ENCODE measurements around the gene SEMA3A. TPM values are rescaled to one million over a fixed set of nuclear protein-coding genes. Genes with fewer than 3 reads are reported as not detected.

SEMA3A gene
- total RNA-seq, 2 experiments from 2014 or later, result 0.50 to 0.60 TPM

DNA sequence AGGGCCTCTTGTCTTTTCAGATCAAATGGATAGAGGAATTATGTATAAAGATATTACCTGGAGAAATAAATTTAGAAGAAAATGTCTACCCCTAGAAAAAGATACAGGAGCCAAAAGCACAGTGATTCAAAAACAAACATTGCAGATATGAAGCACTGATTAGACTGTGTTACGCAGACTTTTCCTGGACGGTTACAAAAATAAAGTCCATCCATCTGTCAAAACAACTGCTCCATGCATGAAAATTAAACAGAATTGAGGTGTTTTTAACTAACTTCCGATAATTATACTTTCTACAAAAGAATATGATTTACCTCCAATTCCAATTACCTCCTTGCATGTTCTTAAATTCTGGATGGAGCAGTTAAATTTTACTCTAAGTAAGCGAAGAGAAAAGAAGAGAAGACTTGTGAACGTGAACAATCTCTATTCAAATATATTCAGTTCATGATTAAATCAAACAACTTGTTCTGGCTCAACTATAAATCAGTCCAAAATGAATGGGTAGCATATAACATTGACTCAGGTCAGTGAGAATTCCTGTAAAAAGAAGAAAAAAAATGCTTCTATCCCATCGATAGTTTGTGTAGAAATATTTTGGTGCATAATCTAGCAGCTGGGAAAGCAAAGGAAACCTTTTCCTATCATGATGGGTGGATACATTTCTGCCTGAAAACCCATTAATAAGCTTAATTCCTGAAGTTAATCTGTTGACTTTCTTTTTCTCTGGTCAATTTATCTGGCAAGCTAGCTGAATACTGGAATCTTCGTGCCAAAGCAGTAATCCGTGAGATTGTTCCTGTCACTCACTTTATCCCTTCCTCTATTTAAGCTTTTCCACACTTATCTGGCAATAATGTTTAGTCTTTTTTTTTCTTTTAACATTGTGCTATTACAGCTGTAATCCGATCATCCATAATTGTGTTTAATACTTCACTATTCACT lies 80.4 kb downstream of the SEMA3A start:
- TF ChIP-seq, protein P1, sequence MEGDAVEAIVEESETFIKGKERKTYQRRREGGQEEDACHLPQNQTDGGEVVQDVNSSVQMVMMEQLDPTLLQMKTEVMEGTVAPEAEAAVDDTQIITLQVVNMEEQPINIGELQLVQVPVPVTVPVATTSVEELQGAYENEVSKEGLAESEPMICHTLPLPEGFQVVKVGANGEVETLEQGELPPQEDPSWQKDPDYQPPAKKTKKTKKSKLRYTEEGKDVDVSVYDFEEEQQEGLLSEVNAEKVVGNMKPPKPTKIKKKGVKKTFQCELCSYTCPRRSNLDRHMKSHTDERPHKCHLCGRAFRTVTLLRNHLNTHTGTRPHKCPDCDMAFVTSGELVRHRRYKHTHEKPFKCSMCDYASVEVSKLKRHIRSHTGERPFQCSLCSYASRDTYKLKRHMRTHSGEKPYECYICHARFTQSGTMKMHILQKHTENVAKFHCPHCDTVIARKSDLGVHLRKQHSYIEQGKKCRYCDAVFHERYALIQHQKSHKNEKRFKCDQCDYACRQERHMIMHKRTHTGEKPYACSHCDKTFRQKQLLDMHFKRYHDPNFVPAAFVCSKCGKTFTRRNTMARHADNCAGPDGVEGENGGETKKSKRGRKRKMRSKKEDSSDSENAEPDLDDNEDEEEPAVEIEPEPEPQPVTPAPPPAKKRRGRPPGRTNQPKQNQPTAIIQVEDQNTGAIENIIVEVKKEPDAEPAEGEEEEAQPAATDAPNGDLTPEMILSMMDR (IDR thresholded peaks at IDR 0.05), result no peak
- no peak for ATAC-seq (ENCODE audit: poor library complexity)

DNA sequence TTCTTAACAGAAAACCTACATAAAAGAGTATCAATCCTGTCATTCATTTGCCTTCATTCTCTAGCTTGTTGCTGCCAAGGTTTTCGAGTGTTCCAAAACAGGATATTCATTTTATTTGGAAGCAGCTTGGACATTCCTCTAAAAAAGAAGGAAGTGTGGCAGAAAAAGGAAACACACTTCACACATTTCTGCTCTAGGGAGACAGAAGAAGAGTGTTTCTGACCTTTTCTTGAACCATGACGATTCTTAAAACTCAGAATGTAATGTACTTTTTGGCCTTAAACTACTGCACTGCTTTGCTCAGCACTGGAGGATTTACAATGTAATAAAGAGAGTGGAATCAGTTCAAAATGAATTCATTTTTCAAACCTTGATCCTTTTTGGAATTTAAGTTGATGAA lies 81.3 kb downstream of the SEMA3A start:
- ChIA-PET POLR2A (no interaction called here), CTCF (no interaction called here)
- no peaks in the 10 kb centered on the region for H3K4me1 Mint-ChIP-seq (ENCODE audit: low read depth)
- Histone ChIP-seq H3K27me3 (ENCODE audit: control insufficient read depth in 1 of 2, insufficient read depth in 2 of 2, low read length in 2 of 2) (no peaks in the 10 kb centered on the region), H3K27ac (ENCODE audit: low read depth in 1 of 2, low read length in 2 of 2) (no peak overlapping the region), H3K36me3 (ENCODE audit: insufficient read depth, low read length) (no peaks in the 10 kb centered on the region), H3K9me3 (ENCODE audit: control insufficient read depth in 1 of 2, insufficient read depth in 1 of 2, low read length in 2 of 2) (no peaks in the 10 kb centered on the region), H3K4me1 (ENCODE audit: insufficient read depth, low read length) (no peaks in the 10 kb centered on the region), H3K4me3 (ENCODE audit: low read length) (no peak overlapping the region)
- H3K27me3 Mint-ChIP-seq, result no peaks in the 10 kb centered on the region
- ATAC-seq (ENCODE audit: poor library complexity) (no peak), DNase-seq (no peak)
- intact Hi-C loops (cut with DNase I, micrococcal nuclease), result no loop called here
- H3K27ac Mint-ChIP-seq, result no peak overlapping the region
- TF ChIP-seq, protein P1 (IDR thresholded peaks at IDR 0.05), result no peak
- H3K4me3 Mint-ChIP-seq, result no peak overlapping the region
- no peaks in the 10 kb centered on the region for H3K36me3 Mint-ChIP-seq (ENCODE audit: low read depth)
- H3K9me3 Mint-ChIP-seq, result no peaks in the 10 kb centered on the region

More for the DNA sequence above, 80.4 kb downstream of the SEMA3A start:
- POLR2A ChIA-PET, result no interaction called here
- Histone ChIP-seq H3K4me1 (ENCODE audit: insufficient read depth, low read length) (no peaks in the 10 kb centered on the region), H3K4me3 (ENCODE audit: low read length) (no peak overlapping the region), H3K27ac (ENCODE audit: low read depth in 1 of 2, low read length in 2 of 2) (no peak overlapping the region), H3K9me3 (ENCODE audit: control insufficient read depth in 1 of 2, insufficient read depth in 1 of 2, low read length in 2 of 2) (no peaks in the 10 kb centered on the region), H3K36me3 (ENCODE audit: insufficient read depth, low read length) (no peaks in the 10 kb centered on the region), H3K27me3 (ENCODE audit: control insufficient read depth in 1 of 2, insufficient read depth in 2 of 2, low read length in 2 of 2) (no peaks in the 10 kb centered on the region)
- no peaks in the 10 kb centered on the region for H3K9me3 Mint-ChIP-seq
- H3K36me3 Mint-ChIP-seq (ENCODE audit: low read depth), result no peaks in the 10 kb centered on the region
- intact Hi-C loops (cut with DNase I, micrococcal nuclease), result no loop called here
- CTCF ChIA-PET, result no interaction called here
- no peak overlapping the region for H3K27ac Mint-ChIP-seq
- no peak for DNase-seq
- H3K4me3 Mint-ChIP-seq, result no peak overlapping the region
- no peaks in the 10 kb centered on the region for H3K27me3 Mint-ChIP-seq
- no peaks in the 10 kb centered on the region for H3K4me1 Mint-ChIP-seq (ENCODE audit: low read depth)

DNA sequence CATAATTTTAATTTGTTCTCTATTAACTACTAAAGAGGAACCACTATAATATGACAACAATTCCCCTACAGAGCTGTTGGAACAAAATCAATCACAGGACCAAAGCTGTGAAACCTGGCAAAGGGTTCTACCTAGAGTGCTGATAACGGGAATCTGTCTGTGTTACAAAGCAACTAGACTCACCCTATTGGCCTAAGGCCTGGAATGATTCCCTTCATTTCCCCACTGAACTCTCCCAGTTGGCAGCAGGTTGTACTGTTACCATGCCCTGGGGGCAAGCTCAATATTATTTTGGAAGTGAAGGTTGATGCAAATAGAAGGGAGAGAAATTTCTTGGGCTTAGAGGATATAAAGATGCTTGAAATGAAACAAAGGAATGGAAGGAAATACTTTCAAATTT lies 81.8 kb downstream of the SEMA3A start:
- no peaks in the 10 kb centered on the region for H3K36me3 Mint-ChIP-seq (ENCODE audit: low read depth)
- POLR2A ChIA-PET, result no interaction called here
- H3K27ac Mint-ChIP-seq, result no peak overlapping the region
- Histone ChIP-seq H3K4me3 (ENCODE audit: low read length) (no peak overlapping the region), H3K27me3 (ENCODE audit: control insufficient read depth in 1 of 2, insufficient read depth in 2 of 2, low read length in 2 of 2) (no peaks in the 10 kb centered on the region), H3K27ac (ENCODE audit: low read depth in 1 of 2, low read length in 2 of 2) (no peak overlapping the region), H3K36me3 (ENCODE audit: insufficient read depth, low read length) (no peaks in the 10 kb centered on the region), H3K9me3 (ENCODE audit: control insufficient read depth in 1 of 2, insufficient read depth in 1 of 2, low read length in 2 of 2) (no peaks in the 10 kb centered on the region), H3K4me1 (ENCODE audit: insufficient read depth, low read length) (no peaks in the 10 kb centered on the region)
- CTCF ChIA-PET, result no interaction called here
- no peak for ATAC-seq (ENCODE audit: poor library complexity)
- DNase-seq, result no peak
- no peaks in the 10 kb centered on the region for H3K4me1 Mint-ChIP-seq (ENCODE audit: low read depth)
- intact Hi-C loops (cut with DNase I, micrococcal nuclease), result no loop called here
- H3K4me3 Mint-ChIP-seq, result no peak overlapping the region
- no peaks in the 10 kb centered on the region for H3K9me3 Mint-ChIP-seq
- TF ChIP-seq, protein P1 (IDR thresholded peaks at IDR 0.05), result no peak
- H3K27me3 Mint-ChIP-seq, result no peaks in the 10 kb centered on the region

Measured in CD4-positive, alpha-beta T cell (primary cell).